IPS-NIHi11 (cell line): ENCODE data around the gene SLC13A5.
A peak's percentile ranks its signal among the peaks of the same experiment; 100 is the strongest.
"Not testable (repeated sequence)": the region's sequence is repeated elsewhere in the genome, so short reads cannot be mapped to it uniquely, and the experiment has no call there.

ENCODE experiments used
- DNase-seq: peaks from one replicate; pipeline ENCODE4 v3.0.0; 2012; ENCODE audit warnings: mixed read lengths, low spot score

Gene SLC13A5

GRCh38 chr17:6713130-6713917 lies at the start of gene SLC13A5:
Gene SLC13A5, minus strand, starts transcription at chr17:6713369. Its CDS starts 36 bp downstream, at chr17:6713333.
- peak; percentile 90 for DNase-seq

- DNase-seq = no peak
Measured at GRCh38 chr17:6761779-6762178, 48.6 kb upstream of the SLC13A5 start.

- DNase-seq = no peak
Measured at GRCh38 chr17:6757747-6758146, 44.6 kb upstream of the SLC13A5 start.

GRCh38 chr17:6756425-6757031 lies 43.4 kb upstream of the SLC13A5 start:
- no peak for DNase-seq

- no peak for DNase-seq
Measured at GRCh38 chr17:6755731-6756184, 42.6 kb upstream of the SLC13A5 start, which contains the start of gene XAF1. Gene XAF1, plus strand, starts transcription at chr17:6756046. Its CDS starts 33 bp downstream, at chr17:6756079.

- DNase-seq = no peak
Measured at GRCh38 chr17:6755281-6755680, 42.1 kb upstream of the SLC13A5 start.

- no peak for DNase-seq
Measured at GRCh38 chr17:6753546-6753945, 40.4 kb upstream of the SLC13A5 start.

- DNase-seq = peak; percentile 46
Measured at GRCh38 chr17:6753006-6753445, 39.9 kb upstream of the SLC13A5 start.

- DNase-seq = peak; percentile 22
Measured at GRCh38 chr17:6752068-6752909, 39.1 kb upstream of the SLC13A5 start.

GRCh38 chr17:6749519-6749918 lies 36.4 kb upstream of the SLC13A5 start:
- no peak for DNase-seq

- DNase-seq = no peak
Measured at GRCh38 chr17:6748617-6749016, 35.4 kb upstream of the SLC13A5 start.

GRCh38 chr17:6746665-6747064 lies 33.5 kb upstream of the SLC13A5 start:
- DNase-seq = not testable (repeated sequence)

GRCh38 chr17:6729531-6729930 lies 16.4 kb upstream of the SLC13A5 start:
- DNase-seq = no peak

- DNase-seq = no peak
Measured at GRCh38 chr17:6724009-6724408, 10.8 kb upstream of the SLC13A5 start.

- DNase-seq = no peak
Measured at GRCh38 chr17:6721744-6722143, 8.6 kb upstream of the SLC13A5 start.

GRCh38 chr17:6716736-6717135 lies 3.6 kb upstream of the SLC13A5 start:
- DNase-seq = no peak

- no peak for DNase-seq
Measured at GRCh38 chr17:6714315-6714874, 1.2 kb upstream of the SLC13A5 start.

- DNase-seq = no peak
Measured at GRCh38 chr17:6713918-6714271, 726 bp upstream of the SLC13A5 start.

- peak; percentile 33 for DNase-seq
Measured at GRCh38 chr17:6712854-6713129, 377 bp downstream of the SLC13A5 start.

- peak; percentile 75 for DNase-seq
Measured at GRCh38 chr17:6712058-6712853, 913 bp downstream of the SLC13A5 start.

- no peak for DNase-seq
Measured at GRCh38 chr17:6711681-6712057, 1.5 kb downstream of the SLC13A5 start.
